Stimulated activated CD8-positive, alpha-beta memory T cell treated with anti-CD3 and anti-CD28 coated beads, Interleukin-7, amount 100 ng/mL, for 4 hours (primary cell): ENCODE measurements around the gene PCDHA1.
"Not testable (repeated sequence)": the region's sequence is repeated elsewhere in the genome, so short reads cannot be mapped to it uniquely, and the experiment has no call there.

Experiments used
- DNase-seq, 2 donors: peaks; one replicate each; pipeline ENCODE4 v3.0.0-alpha.2; 2020; ENCODE audit warnings: low read depth in 2 of 2

The PCDHA1 gene

GRCh38 chr5:140849831-140850634, 64.1 kb downstream of the PCDHA1 start:
- not testable (repeated sequence) for DNase-seq

GRCh38 chr5:140855772-140856674, 70.1 kb downstream of the PCDHA1 start, which contains the start of gene PCDHA10:
PCDHA10 (plus strand) TSS chr5:140855897; CDS start chr5:140856049, 152 bp downstream.
- no peak for DNase-seq

GRCh38 chr5:140857177-140857986, 71.4 kb downstream of the PCDHA1 start:
- no peak for DNase-seq

- no peak for DNase-seq
These were observed 72.0 kb downstream of the PCDHA1 start for GRCh38 chr5:140857987-140858240.

- no peak for DNase-seq
These were observed 76.7 kb downstream of the PCDHA1 start for GRCh38 chr5:140862441-140863295.

- DNase-seq, result no peak
These were observed 83.0 kb downstream of the PCDHA1 start, which contains the start of gene PCDHA11 for GRCh38 chr5:140868721-140869554. PCDHA11 (plus strand) TSS chr5:140868957; CDS start chr5:140869104, 147 bp downstream.

GRCh38 chr5:140869555-140869886, 83.6 kb downstream of the PCDHA1 start:
- DNase-seq, result no peak

- no peak for DNase-seq
These were observed 84.6 kb downstream of the PCDHA1 start for GRCh38 chr5:140870221-140871201.

GRCh38 chr5:140875085-140876065, 89.4 kb downstream of the PCDHA1 start, which contains the start of gene PCDHA12:
PCDHA12 (plus strand) TSS chr5:140875308; CDS start chr5:140875473, 165 bp downstream.
- DNase-seq, result no peak

GRCh38 chr5:140876541-140877261, 90.8 kb downstream of the PCDHA1 start:
- DNase-seq, result not testable (repeated sequence)

GRCh38 chr5:140877262-140877581, 91.3 kb downstream of the PCDHA1 start:
- no peak for DNase-seq

- DNase-seq, result no peak
These were observed 96.1 kb downstream of the PCDHA1 start, which contains the start of gene PCDHA13 for GRCh38 chr5:140881889-140882590. PCDHA13 (plus strand) TSS chr5:140882124; CDS start chr5:140882269, 145 bp downstream.

GRCh38 chr5:140882591-140882899, 96.6 kb downstream of the PCDHA1 start:
- DNase-seq, result no peak

GRCh38 chr5:140883373-140883772, 97.4 kb downstream of the PCDHA1 start:
- DNase-seq, result no peak

GRCh38 chr5:140883927-140884697, 98.2 kb downstream of the PCDHA1 start:
- DNase-seq, result no peak

- no peak for DNase-seq
These were observed 130.4 kb downstream of the PCDHA1 start for GRCh38 chr5:140916325-140916724.
